Ishikawa (cell line): ENCODE data around the gene UPP1.

Source experiments
- CEBPB ChIP-seq: IDR thresholded peaks from 2 replicates; pipeline ENCODE4 v1.6.1; 2012
- CREB1 ChIP-seq: IDR thresholded peaks from 2 replicates; pipeline ENCODE4 v1.6.1; 2012; ENCODE audit warnings: low read depth
- EGR1 ChIP-seq: IDR thresholded peaks from 2 replicates; pipeline ENCODE4 v1.6.1; 2012
- EP300 ChIP-seq: IDR thresholded peaks from 2 replicates; pipeline ENCODE4 v1.6.1; 2012; ENCODE audit warnings: borderline replicate concordance
- FOXM1 ChIP-seq: IDR thresholded peaks from 2 replicates; pipeline ENCODE4 v1.6.1; 2012; ENCODE audit warnings: low read depth, borderline replicate concordance
- NFIC ChIP-seq: IDR thresholded peaks from 2 replicates; pipeline ENCODE4 v1.6.1; 2012
- RAD21 ChIP-seq: IDR thresholded peaks from 2 replicates; pipeline ENCODE4 v1.6.1; 2012; ENCODE audit warnings: low read depth
- TAF1 ChIP-seq: IDR thresholded peaks from 2 replicates; pipeline ENCODE4 v1.6.1; 2012; ENCODE audit warnings: low read depth, mild to moderate bottlenecking
- TCF12 ChIP-seq: IDR thresholded peaks from 2 replicates; pipeline ENCODE4 v1.6.1; 2012; ENCODE audit warnings: low read depth
- TEAD4 ChIP-seq: IDR thresholded peaks from 2 replicates; pipeline ENCODE4 v1.6.1; 2012
- YY1 ChIP-seq: IDR thresholded peaks from 2 replicates; pipeline ENCODE4 v1.6.1; 2012; ENCODE audit warnings: low read depth
- ZBTB7A ChIP-seq: IDR thresholded peaks from 2 replicates; pipeline ENCODE4 v1.6.1; 2012; ENCODE audit warnings: low read depth
- TF ChIP-seq, protein P1 (sequence below): IDR thresholded peaks from 2 replicates; pipeline ENCODE4 v1.6.1; 2012
- TF ChIP-seq, protein P2 (sequence below): IDR thresholded peaks from 2 replicates; pipeline ENCODE4 v1.6.1; 2012
- TF ChIP-seq, protein P3 (sequence below): IDR thresholded peaks from 2 replicates; pipeline ENCODE4 v1.6.1; 2012; ENCODE audit warnings: low read depth, mild to moderate bottlenecking

Gene UPP1

DNA sequence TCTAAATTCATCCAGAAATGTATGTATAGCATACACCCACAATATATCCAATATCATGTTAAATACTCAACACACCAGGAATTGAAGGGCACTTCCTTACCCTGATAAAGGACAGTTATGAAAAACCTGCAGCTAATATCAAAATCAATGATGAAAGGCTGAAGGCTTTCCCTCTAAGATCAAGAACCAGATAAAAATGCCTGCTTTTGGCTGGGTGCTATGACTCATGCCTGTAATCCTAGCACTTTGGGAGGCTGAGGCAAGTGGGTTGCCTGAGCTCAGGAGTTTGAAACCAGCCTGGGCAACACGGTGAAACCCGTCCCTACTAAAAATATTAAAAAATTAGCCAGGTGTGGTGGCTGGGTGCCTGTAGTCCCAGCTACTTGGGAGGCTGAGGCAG is 21.6 kb upstream of the UPP1 start:
- TF ChIP-seq TCF12: no peak
- TF ChIP-seq RAD21: no peak
- no peak for TF ChIP-seq TAF1
- no peak for TF ChIP-seq EGR1
- TF ChIP-seq FOXM1: no peak
- TF ChIP-seq, protein P1, sequence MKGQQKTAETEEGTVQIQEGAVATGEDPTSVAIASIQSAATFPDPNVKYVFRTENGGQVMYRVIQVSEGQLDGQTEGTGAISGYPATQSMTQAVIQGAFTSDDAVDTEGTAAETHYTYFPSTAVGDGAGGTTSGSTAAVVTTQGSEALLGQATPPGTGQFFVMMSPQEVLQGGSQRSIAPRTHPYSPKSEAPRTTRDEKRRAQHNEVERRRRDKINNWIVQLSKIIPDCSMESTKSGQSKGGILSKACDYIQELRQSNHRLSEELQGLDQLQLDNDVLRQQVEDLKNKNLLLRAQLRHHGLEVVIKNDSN: no peak
- no peak for TF ChIP-seq CEBPB
- TF ChIP-seq, protein P2, sequence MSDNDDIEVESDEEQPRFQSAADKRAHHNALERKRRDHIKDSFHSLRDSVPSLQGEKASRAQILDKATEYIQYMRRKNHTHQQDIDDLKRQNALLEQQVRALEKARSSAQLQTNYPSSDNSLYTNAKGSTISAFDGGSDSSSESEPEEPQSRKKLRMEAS: no peak

DNA sequence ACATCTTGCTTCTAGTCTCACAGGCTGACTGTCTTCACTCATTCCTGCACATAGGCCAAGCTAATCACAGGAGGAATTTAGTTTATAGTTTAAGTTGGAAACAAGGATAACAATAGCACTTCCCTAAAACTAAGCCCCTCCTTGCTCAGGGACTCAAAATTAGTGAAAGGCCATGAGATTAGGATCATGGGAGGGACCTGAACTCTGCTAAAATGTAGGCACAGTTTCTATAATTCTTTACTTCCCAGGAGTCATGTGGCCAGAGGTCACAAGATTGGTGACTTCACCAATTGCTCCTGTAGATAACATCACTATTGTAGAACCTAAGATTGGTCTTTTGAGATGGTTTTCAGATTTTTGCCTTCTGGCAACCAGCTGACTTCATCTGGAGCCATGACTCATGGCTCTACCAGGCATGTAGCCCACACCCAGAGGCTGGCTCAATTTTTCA is 14.8 kb upstream of the UPP1 start:
- TF ChIP-seq TCF12 (no peak), CEBPB (no peak), RAD21 (no peak), EP300 (no peak), ZBTB7A (no peak), TEAD4 (no peak), YY1 (no peak), FOXM1 (no peak), CREB1 (no peak), NFIC (no peak)
- TF ChIP-seq, protein P2: no peak
- TF ChIP-seq, protein P1: no peak
- TF ChIP-seq, protein P3, sequence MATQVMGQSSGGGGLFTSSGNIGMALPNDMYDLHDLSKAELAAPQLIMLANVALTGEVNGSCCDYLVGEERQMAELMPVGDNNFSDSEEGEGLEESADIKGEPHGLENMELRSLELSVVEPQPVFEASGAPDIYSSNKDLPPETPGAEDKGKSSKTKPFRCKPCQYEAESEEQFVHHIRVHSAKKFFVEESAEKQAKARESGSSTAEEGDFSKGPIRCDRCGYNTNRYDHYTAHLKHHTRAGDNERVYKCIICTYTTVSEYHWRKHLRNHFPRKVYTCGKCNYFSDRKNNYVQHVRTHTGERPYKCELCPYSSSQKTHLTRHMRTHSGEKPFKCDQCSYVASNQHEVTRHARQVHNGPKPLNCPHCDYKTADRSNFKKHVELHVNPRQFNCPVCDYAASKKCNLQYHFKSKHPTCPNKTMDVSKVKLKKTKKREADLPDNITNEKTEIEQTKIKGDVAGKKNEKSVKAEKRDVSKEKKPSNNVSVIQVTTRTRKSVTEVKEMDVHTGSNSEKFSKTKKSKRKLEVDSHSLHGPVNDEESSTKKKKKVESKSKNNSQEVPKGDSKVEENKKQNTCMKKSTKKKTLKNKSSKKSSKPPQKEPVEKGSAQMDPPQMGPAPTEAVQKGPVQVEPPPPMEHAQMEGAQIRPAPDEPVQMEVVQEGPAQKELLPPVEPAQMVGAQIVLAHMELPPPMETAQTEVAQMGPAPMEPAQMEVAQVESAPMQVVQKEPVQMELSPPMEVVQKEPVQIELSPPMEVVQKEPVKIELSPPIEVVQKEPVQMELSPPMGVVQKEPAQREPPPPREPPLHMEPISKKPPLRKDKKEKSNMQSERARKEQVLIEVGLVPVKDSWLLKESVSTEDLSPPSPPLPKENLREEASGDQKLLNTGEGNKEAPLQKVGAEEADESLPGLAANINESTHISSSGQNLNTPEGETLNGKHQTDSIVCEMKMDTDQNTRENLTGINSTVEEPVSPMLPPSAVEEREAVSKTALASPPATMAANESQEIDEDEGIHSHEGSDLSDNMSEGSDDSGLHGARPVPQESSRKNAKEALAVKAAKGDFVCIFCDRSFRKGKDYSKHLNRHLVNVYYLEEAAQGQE: no peak

DNA sequence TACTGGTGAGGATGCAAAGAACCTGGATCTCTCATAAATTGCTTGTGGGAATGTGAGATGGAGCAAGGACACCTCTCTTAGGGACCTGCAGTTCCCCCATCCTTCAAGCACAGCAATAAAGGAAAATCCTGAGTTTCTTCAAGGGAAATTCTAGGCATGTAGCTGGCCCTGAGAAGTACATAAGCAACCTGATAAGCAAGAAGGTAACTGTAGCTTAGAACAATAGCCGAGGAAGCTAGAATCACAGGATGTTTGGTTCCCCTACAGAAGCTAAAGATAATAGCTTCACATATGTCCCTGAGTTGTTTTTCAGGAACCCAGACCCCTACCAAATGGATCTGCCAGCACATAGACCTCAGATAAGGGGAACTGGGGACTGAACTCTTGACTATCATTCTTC is 11.6 kb upstream of the UPP1 start:
- TF ChIP-seq EGR1 (no peak), TCF12 (no peak), NFIC (no peak), TAF1 (no peak), EP300 (no peak), TEAD4 (no peak), CREB1 (no peak), CEBPB (no peak), YY1 (no peak), ZBTB7A (no peak), RAD21 (no peak), FOXM1 (no peak)
- TF ChIP-seq, protein P3: no peak
- TF ChIP-seq, protein P2: no peak
- TF ChIP-seq, protein P1: no peak

DNA sequence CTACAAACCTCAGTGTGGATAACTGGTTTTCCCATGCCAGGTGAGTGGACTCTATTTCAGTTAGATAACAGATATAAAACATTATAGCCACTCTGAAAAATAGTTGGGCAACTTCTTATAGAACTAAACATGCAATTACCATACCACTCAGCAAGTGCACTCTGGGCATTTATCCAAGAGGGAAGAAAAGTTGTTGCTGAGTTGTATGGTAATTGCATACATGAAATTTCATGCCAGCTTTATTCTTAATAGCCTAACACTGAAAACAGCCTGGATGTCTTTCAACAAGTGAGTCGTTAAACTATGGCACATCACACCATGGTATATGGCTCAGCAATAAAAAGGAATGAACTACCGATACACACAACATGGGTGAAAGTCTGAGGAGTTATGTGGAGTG is 10.6 kb upstream of the UPP1 start:
- peak; percentile 44 for TF ChIP-seq NFIC
- no peak for TF ChIP-seq EGR1
- TF ChIP-seq, protein P2: no peak

DNA sequence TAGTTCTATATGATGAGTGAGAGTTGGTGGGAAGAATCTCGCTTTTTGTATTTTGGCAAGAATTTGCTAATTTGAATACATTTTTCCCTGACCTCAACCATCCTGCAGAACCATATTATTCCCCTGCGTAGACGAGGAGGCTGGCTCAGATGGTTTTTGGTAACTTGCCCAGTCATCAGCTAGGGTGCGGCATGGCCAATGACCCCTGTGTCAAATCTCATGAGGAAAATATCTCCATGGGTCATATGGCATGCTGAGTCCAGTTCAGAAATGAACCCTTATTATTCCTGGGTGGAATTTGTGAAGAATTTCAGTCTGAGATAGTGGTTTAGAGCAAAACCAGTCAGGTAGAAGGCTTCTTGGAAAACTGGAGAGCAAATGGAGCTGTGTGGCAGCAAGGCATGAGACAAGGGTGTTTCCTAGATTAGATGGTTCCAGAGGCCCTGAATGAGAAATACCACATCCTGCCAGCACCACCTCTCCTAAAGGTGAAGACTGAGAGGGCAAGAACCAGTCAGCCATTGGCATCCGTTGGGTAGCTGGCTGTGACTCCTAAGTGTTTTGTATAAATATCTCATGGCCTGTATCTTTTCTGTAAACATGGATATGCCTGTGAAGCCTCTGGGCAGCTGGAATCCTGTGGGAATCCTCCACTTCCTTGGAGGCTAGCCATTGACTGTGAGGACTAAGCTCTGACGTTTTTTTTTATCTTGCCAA is 5.8 kb upstream of the UPP1 start:
- TF ChIP-seq, protein P2: no peak
- TF ChIP-seq CEBPB: no peak
- TF ChIP-seq, protein P1: no peak
- TF ChIP-seq TAF1: no peak
- TF ChIP-seq ZBTB7A: no peak
- no peak for TF ChIP-seq CREB1
- TF ChIP-seq YY1: no peak
- no peak for TF ChIP-seq TEAD4
- no peak for TF ChIP-seq FOXM1
- TF ChIP-seq EGR1: no peak
- no peak for TF ChIP-seq EP300
- no peak for TF ChIP-seq NFIC
